ENCODE data around the gene ANKRD6. TPM values are rescaled to one million over a fixed set of nuclear protein-coding genes. Genes with fewer than 3 reads are reported as not detected.

Gene ANKRD6
- total RNA-seq, 4 donors from 2014 or later, result 9.3 to 26.0 (median 12.4) TPM

- no peak for TF ChIP-seq CTCF (IDR thresholded peaks at IDR 0.05)
- DNase-seq (ENCODE audit: low spot score) (no peak), ATAC-seq (ENCODE audit: low FRiP score) (no peak)
These were observed 148.7 kb downstream of the ANKRD6 start for GRCh38 chr6:89581689-89582088.

- no peak for ATAC-seq (ENCODE audit: low FRiP score)
- TF ChIP-seq CTCF (IDR thresholded peaks at IDR 0.05), result no peak
- no peak for DNase-seq (ENCODE audit: low spot score)
These were observed 149.8 kb downstream of the ANKRD6 start for GRCh38 chr6:89582669-89583325.

DNA sequence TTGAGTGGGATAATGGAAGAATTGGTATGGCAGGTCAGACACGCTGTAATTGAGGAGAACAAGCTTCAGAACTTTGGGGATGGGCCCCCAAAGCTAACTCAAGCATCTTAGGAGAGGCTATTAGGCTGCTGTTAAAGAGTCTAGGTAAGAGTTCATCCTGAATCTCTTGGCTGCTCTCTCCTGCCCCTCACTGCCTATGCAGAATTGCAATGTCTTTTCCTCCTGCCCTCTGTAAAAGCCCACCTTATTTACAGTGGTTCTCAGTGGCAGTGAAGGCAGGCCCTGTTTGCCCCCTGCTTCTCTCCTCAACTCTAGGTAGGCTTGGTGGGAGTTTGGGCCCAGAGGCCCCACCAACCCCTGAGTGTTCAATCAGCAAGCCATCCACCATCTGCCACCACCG is 150.6 kb downstream of the ANKRD6 start:
- no peak for ATAC-seq (ENCODE audit: low FRiP score)
- no peak for DNase-seq (ENCODE audit: low spot score)
- no peak for TF ChIP-seq CTCF (IDR thresholded peaks at IDR 0.05)

DNA sequence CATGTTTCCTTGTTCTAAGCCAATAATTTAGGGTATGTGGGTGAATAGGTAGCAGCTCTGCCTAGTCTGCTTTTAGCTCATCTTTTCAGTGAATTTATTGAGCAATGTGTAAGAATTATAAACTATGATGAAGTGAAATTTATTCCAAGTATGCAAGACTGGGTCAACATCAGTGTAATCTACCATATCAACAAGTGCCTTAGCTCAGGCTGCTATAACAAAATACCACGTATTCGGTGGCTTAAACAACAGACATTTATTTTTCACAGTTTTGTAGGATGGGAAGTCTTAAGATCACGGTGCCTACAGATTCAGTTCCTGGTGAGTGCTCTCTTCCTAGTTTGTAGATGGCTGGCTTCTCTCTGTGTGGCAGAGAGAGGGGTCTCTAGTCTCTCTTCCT is 151.6 kb downstream of the ANKRD6 start:
- ATAC-seq (ENCODE audit: low FRiP score) (no peak), DNase-seq (ENCODE audit: low spot score) (no peak)
- TF ChIP-seq CTCF (IDR thresholded peaks at IDR 0.05), result no peak

DNA sequence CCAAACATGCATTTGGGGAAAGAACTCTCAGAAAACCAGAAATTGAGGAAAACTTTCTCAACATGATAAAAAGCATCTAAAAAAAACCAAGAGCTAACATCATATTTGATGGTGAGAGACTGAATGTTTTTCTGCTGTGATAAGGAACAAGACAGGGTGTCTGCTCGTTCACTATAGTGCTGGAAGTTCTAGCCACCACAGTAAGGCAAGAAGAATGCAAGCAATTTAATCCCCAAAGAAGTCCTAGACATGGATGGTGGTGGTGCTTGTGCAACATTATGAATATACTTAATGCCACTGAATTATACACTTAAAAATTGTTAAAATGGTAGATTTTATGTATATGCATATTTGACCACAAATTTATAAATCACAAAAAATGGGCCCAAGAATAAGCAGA is 152.2 kb downstream of the ANKRD6 start:
- DNase-seq (ENCODE audit: low spot score) (no peak), ATAC-seq (ENCODE audit: low FRiP score) (no peak)
- TF ChIP-seq CTCF (IDR thresholded peaks at IDR 0.05), result no peak

GRCh38 chr6:89589297-89590025 is 156.5 kb downstream of the ANKRD6 start:
- TF ChIP-seq CTCF (IDR thresholded peaks at IDR 0.05), result no peak
- DNase-seq (ENCODE audit: low spot score) (no peak), ATAC-seq (ENCODE audit: low FRiP score) (no peak)

DNA sequence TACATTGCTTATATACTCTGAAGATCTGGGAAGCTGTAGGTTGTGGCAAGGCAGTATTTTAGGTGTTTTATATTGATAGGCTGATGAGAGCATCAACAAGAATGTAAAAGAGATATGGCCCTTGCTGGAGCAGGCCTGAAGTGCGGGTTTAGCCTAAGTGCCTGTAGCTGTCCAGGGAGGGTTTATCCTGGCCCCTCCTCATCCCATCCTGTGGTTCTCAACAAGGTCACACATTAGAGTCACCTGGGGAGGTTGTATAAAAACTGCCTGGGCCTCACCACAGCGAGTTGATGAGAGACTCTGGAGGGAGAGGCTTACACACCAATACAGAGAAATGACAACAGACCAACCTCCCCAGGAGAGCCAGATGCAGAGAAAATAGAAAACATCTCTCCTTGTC is 157.2 kb downstream of the ANKRD6 start:
- TF ChIP-seq CTCF (IDR thresholded peaks at IDR 0.05), result no peak
- ATAC-seq (ENCODE audit: low FRiP score) (no peak), DNase-seq (ENCODE audit: low spot score) (no peak)

All from omental fat pad (tissue), 4 donors.